ENCODE results near the gene BUD31. TPM values are rescaled to one million over a fixed set of nuclear protein-coding genes. Genes with fewer than 3 reads are reported as not detected.

Gene BUD31
- total and polyA plus RNA-seq, 2 of the 4 experiments (the other 2 are of a cell fraction): 72.6 to 97.2 TPM

DNA sequence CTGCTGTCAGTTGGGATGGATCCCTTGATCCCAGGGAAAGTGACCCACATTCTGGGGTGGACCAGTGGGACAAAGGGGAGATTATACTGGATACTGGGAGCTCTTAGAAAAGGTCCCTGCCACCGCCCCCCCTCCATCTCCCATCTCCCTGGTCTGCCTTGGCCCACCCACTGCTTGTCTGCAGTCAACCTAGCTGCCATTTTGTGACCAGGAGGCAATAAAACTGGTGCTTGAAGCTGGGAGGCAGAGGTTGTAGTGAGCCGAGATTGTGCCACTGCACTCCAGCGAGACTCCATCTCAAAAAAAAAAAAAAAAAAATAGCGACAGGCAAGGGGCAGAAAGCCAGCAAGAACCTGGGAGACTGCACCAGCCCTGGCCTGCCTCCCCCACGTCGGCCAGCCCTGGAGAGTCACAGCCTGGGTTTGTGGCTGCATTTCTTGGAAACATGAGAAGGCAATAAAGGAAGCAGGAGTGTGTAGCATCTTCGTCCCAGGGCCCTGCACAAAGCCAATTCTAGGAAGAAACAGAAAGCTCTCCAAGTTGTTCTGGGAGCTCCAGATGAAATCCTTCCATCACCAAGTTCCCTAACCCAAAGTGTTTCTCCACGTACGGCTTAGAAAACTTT lies 38.9 kb upstream of the BUD31 start:
- Histone ChIP-seq H4K20me1 (ENCODE audit: insufficient read depth, low read length) (peaks cover 4% of the 10 kb centered on the region; the same call in 1 of the 2 replicates), H2BK15ac (ENCODE audit: low read depth, low read length) (no peak overlapping the region; the same call in 2 of the 3 replicates), H3K4ac (ENCODE audit: low read depth, low read length) (peak overlapping the region; percentile 24; the same call in 1 of the 2 replicates), H3K27me3 (ENCODE audit: control insufficient read depth, insufficient read depth, low read length) (no peaks in the 10 kb centered on the region), H3K9ac (ENCODE audit: low read depth, low read length) (no peak overlapping the region), H4K91ac (ENCODE audit: insufficient read depth, low read depth, low read length) (no peak overlapping the region), H2BK5ac (ENCODE audit: low read depth, low read length, poor library complexity, severe bottlenecking) (no peak overlapping the region), H2AK5ac (ENCODE audit: low read depth, low read length) (no peak overlapping the region), H3K56ac (ENCODE audit: extremely low read depth, insufficient read depth, low read length) (no peak overlapping the region), H2AK9ac (replicated peaks; ENCODE audit: low read depth, low read length, poor library complexity) (no peak overlapping the region), H3K4me2 (ENCODE audit: low read depth, low read length) (no peak overlapping the region), H4K8ac (ENCODE audit: low read depth in 2 of 2, low read length in 2 of 2) (no peak overlapping the region), H3K36me3 (ENCODE audit: control insufficient read depth, insufficient read depth, low read length) (peaks cover 19% of the 10 kb centered on the region), H4K5ac (ENCODE audit: low read depth, low read length) (no peak overlapping the region), H3K9me3 (ENCODE audit: control insufficient read depth, insufficient read depth, low read length) (no peaks in the 10 kb centered on the region), H3K23ac (ENCODE audit: low read depth, low read length) (no peak overlapping the region), H3K27ac (ENCODE audit: insufficient read depth, low read length) (no peak overlapping the region), H3K4me1 (ENCODE audit: control insufficient read depth, insufficient read depth, low read length) (peaks cover 8% of the 10 kb centered on the region; the same call in 1 of the 2 replicates), H3K18ac (ENCODE audit: low read depth, low read length) (no peak overlapping the region), H3K9me1 (ENCODE audit: insufficient read depth, low read length) (peaks cover 4% of the 10 kb centered on the region; the same call in 1 of the 2 replicates), H3K79me1 (ENCODE audit: low read depth in 1 of 2, low read length in 2 of 2) (peaks cover 4 to 38% of the 10 kb centered on the region in 2 experiments; a peak in 2 of 4 replicates), H3K14ac (replicated peaks; ENCODE audit: low read depth, low read length) (no peak overlapping the region), H2BK120ac (ENCODE audit: low read depth, low read length) (no peak overlapping the region), H2AFZ (replicated peaks; ENCODE audit: low read length, poor library complexity) (peak overlapping the region; percentile 23), H3K4me3 (ENCODE audit: insufficient read depth, low read depth, low read length) (no peak overlapping the region), H2BK20ac (ENCODE audit: low read depth, low read length) (no peak overlapping the region)
- intact Hi-C loops (cut with micrococcal nuclease) (no loop called here), in situ Hi-C loops (cut with MboI; ENCODE audit: low sequenced_read_pairs) (no loop called here), dilution Hi-C loops (cut with HindIII; ENCODE audit: low sequenced_read_pairs, unreplicated experiment) (no loop called here)
- ChIA-PET POLR2A (ENCODE audit: unreplicated experiment) (no interaction called here), CTCF (interaction anchor here (0.6 kb wide), 3 partner anchors 40 to 87 kb away, joined by 3 to 6 read pairs (median 4); no protein-coding TSS in a partner anchor)
- TF ChIP-seq POLR2A (IDR thresholded peaks at IDR 0.05; ENCODE audit: low read depth, low read length): no peak
- TF ChIP-seq MAFK (IDR thresholded peaks at IDR 0.05; ENCODE audit: low read depth, low read length): no peak
- TF ChIP-seq, protein P1, sequence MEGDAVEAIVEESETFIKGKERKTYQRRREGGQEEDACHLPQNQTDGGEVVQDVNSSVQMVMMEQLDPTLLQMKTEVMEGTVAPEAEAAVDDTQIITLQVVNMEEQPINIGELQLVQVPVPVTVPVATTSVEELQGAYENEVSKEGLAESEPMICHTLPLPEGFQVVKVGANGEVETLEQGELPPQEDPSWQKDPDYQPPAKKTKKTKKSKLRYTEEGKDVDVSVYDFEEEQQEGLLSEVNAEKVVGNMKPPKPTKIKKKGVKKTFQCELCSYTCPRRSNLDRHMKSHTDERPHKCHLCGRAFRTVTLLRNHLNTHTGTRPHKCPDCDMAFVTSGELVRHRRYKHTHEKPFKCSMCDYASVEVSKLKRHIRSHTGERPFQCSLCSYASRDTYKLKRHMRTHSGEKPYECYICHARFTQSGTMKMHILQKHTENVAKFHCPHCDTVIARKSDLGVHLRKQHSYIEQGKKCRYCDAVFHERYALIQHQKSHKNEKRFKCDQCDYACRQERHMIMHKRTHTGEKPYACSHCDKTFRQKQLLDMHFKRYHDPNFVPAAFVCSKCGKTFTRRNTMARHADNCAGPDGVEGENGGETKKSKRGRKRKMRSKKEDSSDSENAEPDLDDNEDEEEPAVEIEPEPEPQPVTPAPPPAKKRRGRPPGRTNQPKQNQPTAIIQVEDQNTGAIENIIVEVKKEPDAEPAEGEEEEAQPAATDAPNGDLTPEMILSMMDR (conservative IDR thresholded peaks at IDR 0.05; ENCODE audit: low read depth, low read length): no peak
- no peak for TF ChIP-seq CEBPB (IDR thresholded peaks at IDR 0.05; ENCODE audit: low read depth, low read length)
- no peak for TF ChIP-seq RFX5 (IDR thresholded peaks at IDR 0.05; ENCODE audit: low read depth, low read length)
- DNase-seq (peak; percentile 45), ATAC-seq (ENCODE audit: low read depth) (no peak)
- no TSS peak for BruUV-seq (replicated peaks)
- WGBS, 2 experiments (ENCODE audit: extremely low coverage in 2 of 2, insufficient read length in 1 of 2): 30% methylated on average over 2 of the region's 9 CpGs; no CpG with 5 or more reads in 1 of the 2 experiments

Data from IMR-90 (cell line).